DOHH2 (cell line): ENCODE data around the gene RAB3B.

Experiments used
- CTCF ChIP-seq: fragments of 200-600 bp; sonication (generic); IDR thresholded peaks from one replicate; pipeline ENCODE4 v1.5.1; 2014; ENCODE audit warnings: antibody characterized with exemption, mild to moderate bottlenecking, low read depth, low read length; ENCODE audit not compliant: poor library complexity, severe bottlenecking
- EZH2phosphoT487 ChIP-seq: fragments of 200-600 bp; sonication (generic); IDR thresholded peaks from 2 replicates; pipeline ENCODE4 v1.6.1; 2017; ENCODE audit warnings: borderline replicate concordance, mild to moderate bottlenecking, antibody characterized with exemption, low read length, moderate library complexity, mixed read lengths

- TF ChIP-seq CTCF = no peak
- no peak for TF ChIP-seq EZH2phosphoT487
Measured at GRCh38 chr1:51927029-51927428, 63.5 kb downstream of the RAB3B start.
